Fibroblast of pulmonary artery (primary cell): ENCODE data around the gene TUSC7.

Experiments used
- DNase-seq: peaks from one replicate; pipeline ENCODE4 v3.0.0-alpha.2; 2010; ENCODE audit warnings: low read depth
- H3K4me3 ChIP-seq: replicated peaks from 2 replicates; pipeline ENCODE4 v1.5.1; 2011; ENCODE audit warnings: low read depth, mild to moderate bottlenecking, control low read depth, low read length, moderate library complexity
- TF ChIP-seq, protein P1 (sequence below): IDR thresholded peaks from 2 replicates; pipeline ENCODE4 v1.5.1; 2011; ENCODE audit warnings: mild to moderate bottlenecking, control low read depth, low read length, inconsistent platforms; ENCODE audit errors: missing control alignments

Gene TUSC7

DNA sequence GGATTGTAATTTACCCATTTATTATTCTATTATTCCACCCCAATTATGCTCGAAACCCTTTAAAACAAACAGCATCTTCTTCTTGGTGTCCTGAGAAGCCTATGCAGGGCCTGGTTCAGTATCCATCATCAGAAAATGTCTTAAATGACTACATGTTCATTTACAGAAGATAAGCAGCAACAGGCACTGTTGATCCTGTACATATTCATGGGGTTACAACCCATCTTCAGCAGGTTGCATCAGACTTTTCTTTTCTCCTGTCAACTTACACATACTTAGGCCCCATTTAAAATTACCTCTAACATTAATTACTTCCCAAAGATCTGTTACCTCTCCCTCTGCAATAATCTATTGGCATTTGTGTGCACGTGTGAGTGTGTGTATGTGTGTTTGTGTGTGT, 18.9 kb downstream of the TUSC7 start:
- TF ChIP-seq, protein P1, sequence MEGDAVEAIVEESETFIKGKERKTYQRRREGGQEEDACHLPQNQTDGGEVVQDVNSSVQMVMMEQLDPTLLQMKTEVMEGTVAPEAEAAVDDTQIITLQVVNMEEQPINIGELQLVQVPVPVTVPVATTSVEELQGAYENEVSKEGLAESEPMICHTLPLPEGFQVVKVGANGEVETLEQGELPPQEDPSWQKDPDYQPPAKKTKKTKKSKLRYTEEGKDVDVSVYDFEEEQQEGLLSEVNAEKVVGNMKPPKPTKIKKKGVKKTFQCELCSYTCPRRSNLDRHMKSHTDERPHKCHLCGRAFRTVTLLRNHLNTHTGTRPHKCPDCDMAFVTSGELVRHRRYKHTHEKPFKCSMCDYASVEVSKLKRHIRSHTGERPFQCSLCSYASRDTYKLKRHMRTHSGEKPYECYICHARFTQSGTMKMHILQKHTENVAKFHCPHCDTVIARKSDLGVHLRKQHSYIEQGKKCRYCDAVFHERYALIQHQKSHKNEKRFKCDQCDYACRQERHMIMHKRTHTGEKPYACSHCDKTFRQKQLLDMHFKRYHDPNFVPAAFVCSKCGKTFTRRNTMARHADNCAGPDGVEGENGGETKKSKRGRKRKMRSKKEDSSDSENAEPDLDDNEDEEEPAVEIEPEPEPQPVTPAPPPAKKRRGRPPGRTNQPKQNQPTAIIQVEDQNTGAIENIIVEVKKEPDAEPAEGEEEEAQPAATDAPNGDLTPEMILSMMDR: no peak
- H3K4me3 ChIP-seq: no peak overlapping the region
- DNase-seq: no peak

DNA sequence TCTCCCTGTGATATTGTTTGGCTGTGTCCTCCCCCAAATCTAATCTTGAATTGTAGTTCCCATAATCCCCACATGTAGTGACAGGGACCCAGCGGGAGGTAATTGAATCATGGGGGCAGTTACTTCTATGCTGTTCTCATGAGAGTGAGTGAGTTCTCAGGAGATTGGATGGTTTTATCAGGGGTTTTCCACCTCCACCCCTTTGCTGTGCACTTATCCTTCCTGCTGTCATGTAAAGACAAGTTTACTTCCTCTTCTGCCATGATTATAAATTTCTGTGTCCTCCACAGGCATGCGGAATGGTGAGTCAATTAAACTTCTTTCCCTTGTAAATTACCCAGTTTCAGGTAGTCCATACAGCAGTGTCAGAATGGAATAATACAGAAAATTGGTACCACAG, 24.7 kb downstream of the TUSC7 start:
- TF ChIP-seq, protein P1: no peak
- no peak for DNase-seq
- no peak overlapping the region for H3K4me3 ChIP-seq

DNA sequence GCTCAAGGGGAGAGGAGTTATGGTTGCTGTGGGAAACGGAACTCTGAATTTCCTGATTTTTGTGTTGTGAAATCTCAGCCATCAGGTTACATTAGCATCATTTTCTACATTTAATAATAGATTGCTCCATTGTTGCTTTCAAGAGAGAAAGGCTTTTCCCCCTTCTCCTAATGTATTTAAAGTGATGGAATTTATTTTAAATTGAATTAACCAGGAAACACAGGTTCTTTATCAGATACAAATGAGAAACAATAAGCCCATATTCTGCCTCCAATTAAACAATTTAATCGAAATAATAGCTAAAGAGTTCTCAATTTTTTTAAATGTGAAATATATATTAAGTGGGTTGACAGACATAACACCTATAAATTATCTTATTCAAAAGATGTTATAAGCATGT, 30.1 kb downstream of the TUSC7 start:
- H3K4me3 ChIP-seq: no peak overlapping the region
- no peak for DNase-seq
- TF ChIP-seq, protein P1: no peak

DNA sequence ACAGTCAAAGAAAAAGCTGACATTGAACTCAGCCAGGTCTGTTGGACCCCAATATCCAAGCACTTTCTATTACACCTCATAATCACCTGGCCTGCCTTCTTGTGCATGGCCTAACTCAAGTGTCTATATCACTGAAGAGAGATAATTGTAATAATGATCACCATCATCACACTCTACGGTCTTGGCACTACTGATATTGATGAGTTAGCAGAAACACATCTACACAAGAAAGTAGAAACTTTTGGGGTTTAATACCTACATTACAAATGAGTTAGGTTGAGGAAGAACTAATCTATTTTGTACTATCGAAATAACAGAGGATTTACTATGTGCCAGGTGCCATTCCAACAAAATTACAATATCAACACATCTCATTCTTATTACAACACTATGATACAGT, 30.7 kb downstream of the TUSC7 start:
- no peak for DNase-seq
- TF ChIP-seq, protein P1: no peak
- no peak overlapping the region for H3K4me3 ChIP-seq

DNA sequence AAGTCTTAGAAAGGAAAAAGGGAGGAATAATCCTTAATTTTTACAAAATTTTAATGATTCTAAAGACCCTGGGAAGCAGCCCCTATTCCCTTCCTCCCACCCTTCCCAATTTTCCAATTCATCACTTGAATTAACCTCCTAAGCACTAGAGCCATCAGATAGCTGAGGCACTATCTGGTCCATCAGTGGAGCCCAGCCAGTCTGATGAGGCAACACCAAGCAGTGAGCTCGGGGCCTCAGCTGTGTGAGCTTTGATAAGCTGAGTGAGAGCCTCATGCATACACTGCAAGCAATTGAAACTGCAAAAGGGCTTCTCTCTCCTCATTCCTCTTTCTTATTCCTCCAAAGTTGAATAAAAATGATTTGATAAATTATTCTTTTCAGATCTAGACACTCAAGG, 31.9 kb downstream of the TUSC7 start:
- TF ChIP-seq, protein P1: no peak
- no peak overlapping the region for H3K4me3 ChIP-seq
- no peak for DNase-seq

DNA sequence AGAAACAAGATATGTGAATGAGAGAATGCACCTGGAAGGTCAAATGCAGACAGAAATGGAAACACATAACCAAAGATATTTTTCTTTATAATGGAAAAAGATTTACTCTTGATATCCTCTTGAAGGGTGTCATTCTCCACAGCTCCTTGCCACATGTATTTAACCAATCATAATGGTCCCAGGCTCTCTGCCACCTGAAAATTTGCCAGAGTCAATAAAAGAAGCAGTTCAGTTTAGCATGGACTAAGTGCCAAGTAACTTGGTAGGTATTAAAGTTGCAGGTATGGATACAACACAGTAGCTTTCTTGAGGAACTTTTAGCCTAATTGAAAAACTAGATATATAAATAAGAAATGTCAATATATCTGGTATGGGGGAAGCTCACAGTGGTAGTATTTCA, 33.5 kb downstream of the TUSC7 start:
- TF ChIP-seq, protein P1: no peak
- no peak for DNase-seq
- no peak overlapping the region for H3K4me3 ChIP-seq

DNA sequence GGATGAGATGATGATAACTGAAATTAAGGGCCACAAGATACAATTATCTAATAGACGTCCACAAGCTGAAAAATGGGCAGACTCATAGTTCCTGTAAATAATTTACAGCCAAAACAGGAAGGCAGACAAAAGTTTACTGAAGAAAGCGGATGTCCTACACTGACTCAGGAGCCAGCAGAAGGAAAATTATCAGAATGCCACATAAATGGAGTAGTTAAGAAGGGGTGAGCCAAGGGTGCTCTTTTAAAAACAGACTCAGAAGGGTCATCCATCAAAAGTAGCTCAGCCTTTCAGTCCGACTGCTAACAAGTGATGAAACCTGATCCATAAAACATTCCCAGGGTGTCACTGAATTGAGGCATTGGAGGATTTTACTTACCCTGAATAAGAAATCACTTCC, 39.8 kb downstream of the TUSC7 start:
- TF ChIP-seq, protein P1: no peak
- DNase-seq: no peak
- H3K4me3 ChIP-seq: no peak overlapping the region
